Activated T-cell treated with anti-CD3 and anti-CD28 coated beads, Interleukin-2, amount 50 U/mL, for 48 hours (primary cell): ENCODE data around the gene KCNT2.
"Not testable (repeated sequence)": the region's sequence is repeated elsewhere in the genome, so short reads cannot be mapped to it uniquely, and the experiment has no call there.

Source experiments
- DNase-seq, 2 experiments: peaks; one replicate each; pipeline ENCODE4 v3.0.0-alpha.2; 2020

The KCNT2 gene

GRCh38 chr1:196608390-196609369, at the start of gene KCNT2:
Gene KCNT2 (minus strand): TSS chr1:196608440. CDS start chr1:196608309, 131 bp downstream.
- DNase-seq: no peak

GRCh38 chr1:196655494-196655893, 47.3 kb upstream of the KCNT2 start:
- no peak for DNase-seq

- no peak for DNase-seq
Observed at GRCh38 chr1:196655071-196655470, 46.8 kb upstream of the KCNT2 start.

- no peak for DNase-seq
Observed at GRCh38 chr1:196654271-196654670, 46.0 kb upstream of the KCNT2 start.

GRCh38 chr1:196651637-196652215, 43.5 kb upstream of the KCNT2 start, which contains the start of gene CFH:
Gene CFH (plus strand): TSS chr1:196652043. CDS start chr1:196652118, 75 bp downstream.
- DNase-seq: no peak

GRCh38 chr1:196651079-196651478, 42.8 kb upstream of the KCNT2 start:
- DNase-seq: no peak

- DNase-seq: no peak
Observed at GRCh38 chr1:196650403-196650802, 42.2 kb upstream of the KCNT2 start.

- DNase-seq: no peak
Observed at GRCh38 chr1:196649990-196650389, 41.8 kb upstream of the KCNT2 start.

GRCh38 chr1:196640976-196641375, 32.7 kb upstream of the KCNT2 start:
- no peak for DNase-seq

- DNase-seq: not testable (repeated sequence)
Observed at GRCh38 chr1:196639291-196639690, 31.1 kb upstream of the KCNT2 start.

GRCh38 chr1:196638466-196638865, 30.2 kb upstream of the KCNT2 start:
- no peak for DNase-seq

- no peak for DNase-seq
Observed at GRCh38 chr1:196637606-196638005, 29.4 kb upstream of the KCNT2 start.

GRCh38 chr1:196628838-196629237, 20.6 kb upstream of the KCNT2 start:
- no peak for DNase-seq

- DNase-seq: no peak
Observed at GRCh38 chr1:196623079-196623478, 14.8 kb upstream of the KCNT2 start.

- no peak for DNase-seq
Observed at GRCh38 chr1:196619721-196620120, 11.5 kb upstream of the KCNT2 start.

GRCh38 chr1:196611873-196612272, 3.6 kb upstream of the KCNT2 start:
- DNase-seq: no peak

- DNase-seq: no peak
Observed at GRCh38 chr1:196609370-196609737, 1.1 kb upstream of the KCNT2 start.

- DNase-seq: no peak
Observed at GRCh38 chr1:196607981-196608380, 259 bp downstream of the KCNT2 start.

- DNase-seq: no peak
Observed at GRCh38 chr1:196603651-196604050, 4.6 kb downstream of the KCNT2 start.

GRCh38 chr1:196598942-196599748, 9.1 kb downstream of the KCNT2 start:
- no peak for DNase-seq

- no peak for DNase-seq
Observed at GRCh38 chr1:196594700-196595099, 13.5 kb downstream of the KCNT2 start.

GRCh38 chr1:196593955-196594354, 14.3 kb downstream of the KCNT2 start:
- DNase-seq: no peak

GRCh38 chr1:196590959-196591358, 17.3 kb downstream of the KCNT2 start:
- DNase-seq: no peak
